SK-N-SH treated with all-trans-retinoic acid at 6 μM for 48 hours (cell line): ENCODE measurements around the gene ACR.
"Not testable (repeated sequence)": the region's sequence is repeated elsewhere in the genome, so short reads cannot be mapped to it uniquely, and the experiment has no call there.

Experiments used
- GLIS3 ChIP-seq: fragments of 250-450 bp; sonication (Bioruptor Pico); IDR thresholded peaks from 2 replicates; pipeline ENCODE4 v1.5.0; 2020; ENCODE audit warnings: mild to moderate bottlenecking, moderate library complexity
- RARB ChIP-seq: fragments of 250-450 bp; sonication (Bioruptor Pico); IDR thresholded peaks from 2 replicates; pipeline ENCODE4 v1.8.0; 2021; ENCODE audit warnings: mild to moderate bottlenecking, moderate library complexity
- SNAI2 ChIP-seq: fragments of 250-450 bp; sonication (Bioruptor Pico); IDR thresholded peaks from 2 replicates; pipeline ENCODE4 v1.5.0; 2020; ENCODE audit warnings: mild to moderate bottlenecking, moderate library complexity
- ZFP3 ChIP-seq: fragments of 250-450 bp; sonication (Bioruptor Pico); IDR thresholded peaks from 2 replicates; pipeline ENCODE4 v1.5.0; 2020; ENCODE audit warnings: mild to moderate bottlenecking, moderate library complexity
- ZNF565 ChIP-seq: fragments of 450-650 bp; formaldehyde crosslinking; conservative IDR thresholded peaks from 2 replicates; pipeline ENCODE4 v1.5.0; 2020; ENCODE audit warnings: low read depth, mild to moderate bottlenecking, moderate library complexity
- ZNF8 ChIP-seq: fragments of 450-650 bp; formaldehyde crosslinking; IDR thresholded peaks from 2 replicates; pipeline ENCODE4 v1.5.0; 2020; ENCODE audit warnings: mild to moderate bottlenecking, moderate library complexity

DNA sequence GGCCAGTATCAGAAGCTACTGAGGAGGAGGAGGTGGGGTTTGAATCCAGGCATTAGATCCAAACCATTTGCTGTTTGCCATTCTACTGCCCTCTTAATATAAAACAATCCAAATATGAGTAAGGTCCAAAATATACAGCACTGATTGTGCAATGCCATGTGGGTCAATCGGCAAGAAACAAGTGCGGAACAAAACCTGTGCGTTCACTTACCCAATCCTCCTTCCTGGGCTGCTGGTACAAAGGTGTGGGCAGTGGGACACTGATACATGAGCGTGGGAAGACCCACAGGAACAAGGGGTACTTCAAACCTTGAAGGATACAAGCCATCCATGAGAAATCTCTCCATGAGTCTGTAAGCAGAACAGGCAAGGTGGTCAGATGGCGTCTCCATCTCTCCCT is 39.6 kb downstream of the ACR start:
- TF ChIP-seq RARB (CRISPR knock-in tag); ZNF8 (CRISPR knock-in tag); ZFP3 (CRISPR knock-in tag); ZNF565; GLIS3 (CRISPR knock-in tag); SNAI2: not testable (repeated sequence)
